Stomach (tissue), 9 donors: ENCODE data around the gene C10orf67. TPM values are rescaled to one million over a fixed set of nuclear protein-coding genes. Genes with fewer than 3 reads are reported as not detected.

Source experiments
- DNase-seq, 2 donors: peaks; one replicate each; pipeline versions ENCODE4 v3.0.0 to v3.0.0-alpha.2; 2013 to 2019
- H3K27ac ChIP-seq, 5 donors: fragments of 200-600 bp in 4 of 5; sonication (generic) in 4 of 5; one replicate each; pipeline ENCODE4 v1.5.1; 2013 to 2019; ENCODE audit warnings: mild to moderate bottlenecking in 1 of 5, moderate library complexity in 1 of 5
- H3K27me3 ChIP-seq, 3 donors: fragments of 200-600 bp; sonication (generic); one replicate each; pipeline ENCODE4 v1.5.1; 2017 to 2019; ENCODE audit warnings: mixed run types in 1 of 3
- H3K36me3 ChIP-seq, 4 donors: fragments of 200-600 bp; sonication (generic); 1 replicate in 3 of 4; 2 replicates in 1 of 4; pipeline ENCODE4 v1.5.1; 2016 to 2019
- H3K4me1 ChIP-seq, 4 donors: fragments of 200-600 bp; sonication (generic); one replicate each; pipeline ENCODE4 v1.5.1; 2016 to 2019
- H3K4me3 ChIP-seq, 4 donors: fragments of 200-600 bp; sonication (generic) in 3 of 4; one replicate each; pipeline ENCODE4 v1.5.1; 2016 to 2019; ENCODE audit warnings: mild to moderate bottlenecking in 1 of 4
- H3K9me3 ChIP-seq, 4 donors: fragments of 200-600 bp; sonication (generic); one replicate each; pipeline ENCODE4 v1.5.1; 2016 to 2019
- CTCF ChIP-seq, 7 experiments: fragments of 450-650 bp in 4 of 7; fragments of 200-600 bp in 3 of 7; sonication (generic) in 3 of 7; IDR thresholded peaks; one replicate each; pipeline ENCODE4 v1.5.1; 2016 to 2019; ENCODE audit warnings: antibody characterized with exemption in 7 of 7, control low read depth in 2 of 7, mild to moderate bottlenecking in 1 of 7
- POLR2A ChIP-seq, 4 donors: fragments of 450-650 bp; IDR thresholded peaks; one replicate each; pipeline ENCODE4 v1.6.1; 2016; ENCODE audit warnings: antibody characterized with exemption in 4 of 4, control low read depth in 2 of 4, mild to moderate bottlenecking in 1 of 4, moderate library complexity in 1 of 4
- POLR2AphosphoS5 ChIP-seq, 3 donors: sonication (generic); formaldehyde crosslinking; IDR thresholded peaks; one replicate each; pipeline ENCODE4 v1.6.1; 2016; ENCODE audit warnings: antibody characterized with exemption in 3 of 3
- WGBS, 5 donors: extraction: QIAGEN DNeasy Blood & Tissue Kit in 3 of 5; methylation state at CpG; one replicate each; pipeline versions ENCODE4 v1.1.5 to v1.1.7; 2013 to 2018; 5-methylcytosine and 5-hydroxymethylcytosine counted together
- intact Hi-C: fragments of 100-400 bp; cut with DNase I; formaldehyde crosslinking; loops from one replicate; pipeline ENCODE4 v1.15.1; 2023; ENCODE audit warnings: low total_unique reads
- polyA plus RNA-seq, 3 donors: library from polyadenylated mRNA; stranded (reverse); fragments of 200-250 nt; gene quantifications; one replicate each; pipeline ENCODE4 v1.2.3, GENCODE V29; 2013
- small RNA-seq, 4 donors: library from RNA; depleted of rRNA; stranded (forward); fragments of <200 nt; gene quantifications; one replicate each; pipeline ENCODE3, GENCODE V24; 2016
- total RNA-seq, 5 donors: library from RNA; depleted of rRNA; stranded (reverse); fragments of >200 nt; gene quantifications; one replicate each; pipeline versions ENCODE4 v1.1.0 to v1.2.3, GENCODE V29; 2014 to 2016
- donor health status: healthy with polysubstance abuse.
- donor health status: Bipolar disorder and iron deficiency.
- donor health status: healthy.

C10orf67 gene
- total and polyA plus RNA-seq, 8 donors, result 0.18 to 1.2 (median 0.31) TPM; not detected in 5

- no peaks in the 10 kb centered on the region for H3K9me3 ChIP-seq
- no peak for DNase-seq
- WGBS, 5 donors, result 72 to 85% (median 77%) methylated on average over 7 of the region's 7 CpGs
- H3K4me1 ChIP-seq, result peaks cover 0 to 9% (median 6%) of the 10 kb centered on the region in 4 donors
- H3K4me3 ChIP-seq, result no peak overlapping the region
- TF ChIP-seq POLR2AphosphoS5 (IDR thresholded peaks at IDR 0.05) (no peak), CTCF (IDR thresholded peaks at IDR 0.05) (no peak), POLR2A (IDR thresholded peaks at IDR 0.05) (no peak)
- peaks cover 0 to 24% (median 0%) of the 10 kb centered on the region in 3 donors for H3K27me3 ChIP-seq
- H3K27ac ChIP-seq, result no peak overlapping the region
- no peaks in the 10 kb centered on the region for H3K36me3 ChIP-seq
- intact Hi-C loops, result no loop called here
Measured at GRCh38 chr10:23155169-23155568, 189.4 kb downstream of the C10orf67 start.

Small RNA genes lying within 50 kb of the gene (small RNA-seq; reads per million reads assigned to genes)
- gene MIR1254-2 (0 reads per million in 4 donors), gene RF00561 (0 to 0.10 (median 0) reads per million in 4 donors)

Other genes with a start within 250 kb of the C10orf67 start
- gene MSRB2, start 249.2 kb downstream of the C10orf67 start, total RNA-seq, result 10 to 100 TPM in 2 of 5 donors, 1 to 10 TPM in 3; 2.3 to 32.2 (median 8.3) TPM
- gene MSRB2, start 249.2 kb downstream of the C10orf67 start, polyA plus RNA-seq, result 10 to 100 TPM; 14.1 to 35.6 (median 21.6) TPM
- 1 to 10 TPM in 1 of 5 donors, under 1 TPM in 1, not detected in 3; 0.55 to 1.3 TPM for gene PTF1A, start 152.5 kb downstream of the C10orf67 start, total RNA-seq
- gene PTF1A, start 152.5 kb downstream of the C10orf67 start, polyA plus RNA-seq, result 1 to 10 TPM in 1 of 3 donors, under 1 TPM in 1, not detected in 1; 0.35 to 3.4 TPM
- 10 to 100 TPM; 13.0 to 36.9 (median 15.2) TPM for gene OTUD1, start 94.3 kb upstream of the C10orf67 start, total RNA-seq
- gene OTUD1, start 94.3 kb upstream of the C10orf67 start, polyA plus RNA-seq, result 10 to 100 TPM in 1 of 3 donors, 1 to 10 TPM in 2; 5.0 to 27.6 (median 5.3) TPM